ENCODE results near the gene FBXW7.

Gene FBXW7

GRCh38 chr4:152464030-152464823 is 71.7 kb downstream of the FBXW7 start:
- no peak for DNase-seq

GRCh38 chr4:152463562-152463961 is 72.3 kb downstream of the FBXW7 start:
- DNase-seq, result no peak

DNA sequence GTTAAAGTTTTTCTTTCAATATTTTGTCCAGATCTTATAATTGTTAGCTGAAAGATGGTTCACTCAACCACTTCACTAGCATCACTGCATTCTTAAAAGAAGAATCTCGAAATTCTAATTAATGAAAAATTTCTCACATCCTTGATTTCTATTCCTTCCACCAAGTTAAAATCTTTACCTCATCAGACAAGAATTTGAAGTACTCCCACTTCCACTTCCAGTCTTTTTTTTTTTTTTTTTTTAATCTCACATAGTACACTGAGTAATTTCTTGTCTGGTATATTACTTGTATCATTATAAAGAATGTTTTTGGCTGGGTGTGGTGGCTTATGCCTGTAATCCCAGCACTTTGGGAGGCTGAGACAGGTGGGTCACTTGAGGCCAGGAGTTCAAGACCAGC is 73.2 kb downstream of the FBXW7 start:
- no peak for DNase-seq

DNA sequence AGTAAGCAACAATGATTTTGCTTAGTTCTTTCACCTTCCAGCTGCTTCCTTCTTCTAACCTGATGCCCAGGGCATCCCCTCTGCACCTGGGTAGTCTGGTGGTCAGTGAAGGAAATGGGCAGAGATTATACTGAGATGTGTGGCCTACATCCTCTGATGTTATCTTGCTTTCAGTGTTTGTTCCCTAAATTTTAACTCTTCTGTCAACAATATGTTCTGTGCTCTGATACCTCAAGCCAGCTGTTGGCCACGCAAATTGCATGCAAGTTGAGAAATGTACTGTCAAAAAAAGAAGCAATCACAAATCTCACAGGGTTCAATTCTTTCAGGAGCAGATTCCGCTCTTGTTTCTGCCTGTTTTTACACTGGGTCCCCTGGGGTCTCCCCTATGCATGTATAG is 73.8 kb downstream of the FBXW7 start:
- no peak for DNase-seq

DNA sequence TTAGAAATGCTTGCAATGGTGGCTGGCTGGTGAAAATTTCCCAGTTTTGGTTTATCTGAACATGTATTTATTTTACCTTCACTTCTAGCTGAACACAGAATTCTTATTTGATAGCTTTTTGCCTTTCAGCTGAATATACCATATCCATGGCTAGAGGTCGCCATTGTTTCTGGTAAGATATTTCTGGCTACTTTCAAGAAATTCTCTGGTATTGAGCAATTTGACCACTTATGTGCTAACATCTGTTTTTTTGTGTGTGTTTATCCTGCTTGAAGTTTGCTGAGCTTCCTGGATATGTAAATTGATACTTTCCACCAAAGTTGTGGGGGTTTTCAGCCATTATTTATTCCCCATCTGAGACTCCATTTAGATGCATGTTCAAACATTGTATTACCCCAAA is 75.4 kb downstream of the FBXW7 start:
- DNase-seq, result no peak

DNA sequence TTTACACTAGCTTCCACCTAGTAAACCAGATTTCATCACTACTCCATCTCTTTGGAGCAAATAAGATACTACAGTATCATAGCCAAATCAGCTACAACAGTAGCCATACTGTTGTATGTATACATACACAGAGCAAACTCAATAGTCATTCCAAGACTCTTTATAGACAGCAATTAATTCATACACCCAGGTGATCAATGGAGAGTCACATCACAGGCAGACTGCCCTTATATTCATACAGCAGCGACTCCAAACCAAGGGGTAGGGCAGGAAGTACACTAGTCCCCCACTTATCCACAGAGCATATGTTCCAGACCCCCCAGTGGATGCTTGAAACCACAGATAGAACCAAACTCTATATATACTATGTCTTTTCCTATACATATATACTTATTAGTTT is 76.6 kb downstream of the FBXW7 start:
- DNase-seq, result no peak

DNA sequence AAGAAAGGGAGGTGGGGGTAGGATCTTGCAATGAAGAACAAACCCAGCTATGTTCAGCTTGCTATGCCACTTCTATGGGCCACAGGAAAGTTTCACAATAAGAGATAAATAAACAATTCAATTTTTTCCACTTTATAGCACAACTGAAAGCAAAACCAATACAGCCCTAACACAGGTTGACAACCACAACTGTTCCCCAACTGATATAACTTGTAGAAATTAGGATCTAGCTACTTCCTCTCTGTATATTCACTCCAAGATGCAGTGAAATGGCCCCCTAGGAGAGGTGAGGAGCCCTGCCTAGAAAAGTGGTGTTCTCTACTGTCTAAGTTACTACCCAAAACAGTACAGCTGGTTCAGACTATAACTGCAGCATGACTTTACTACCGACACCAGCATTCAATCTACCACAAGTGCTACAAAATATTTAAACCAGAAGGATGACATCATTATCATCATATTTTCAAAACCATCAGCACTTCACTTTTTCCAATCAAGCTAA is 77.0 kb downstream of the FBXW7 start:
- DNase-seq, result no peak

GRCh38 chr4:152456609-152457008 is 79.3 kb downstream of the FBXW7 start:
- no peak for DNase-seq

GRCh38 chr4:152455311-152455710 is 80.6 kb downstream of the FBXW7 start:
- no peak for DNase-seq

GRCh38 chr4:152454398-152455011 is 81.4 kb downstream of the FBXW7 start:
- no peak for DNase-seq

GRCh38 chr4:152451496-152451895 is 84.4 kb downstream of the FBXW7 start:
- DNase-seq, result no peak

DNA sequence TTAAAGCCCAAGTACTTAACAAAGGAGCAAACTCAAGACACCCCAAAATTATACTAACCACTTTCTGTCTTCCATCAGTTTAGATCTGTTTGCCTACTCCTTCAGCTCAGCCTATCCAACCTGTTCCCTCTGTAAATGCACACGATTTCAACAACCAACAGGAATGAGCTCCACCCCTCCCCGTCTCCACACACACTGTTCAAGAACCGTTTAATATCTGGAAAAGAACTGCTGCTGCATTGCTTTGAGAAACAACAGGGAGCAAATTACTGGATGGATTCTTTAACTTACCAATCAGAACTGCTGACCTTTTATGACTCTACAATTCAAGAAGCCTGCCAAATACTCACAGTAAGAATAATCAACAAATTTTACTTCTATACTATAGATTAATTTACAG is 87.0 kb downstream of the FBXW7 start:
- no peak for DNase-seq

GRCh38 chr4:152448038-152448707 is 87.7 kb downstream of the FBXW7 start:
- no peak for DNase-seq

DNA sequence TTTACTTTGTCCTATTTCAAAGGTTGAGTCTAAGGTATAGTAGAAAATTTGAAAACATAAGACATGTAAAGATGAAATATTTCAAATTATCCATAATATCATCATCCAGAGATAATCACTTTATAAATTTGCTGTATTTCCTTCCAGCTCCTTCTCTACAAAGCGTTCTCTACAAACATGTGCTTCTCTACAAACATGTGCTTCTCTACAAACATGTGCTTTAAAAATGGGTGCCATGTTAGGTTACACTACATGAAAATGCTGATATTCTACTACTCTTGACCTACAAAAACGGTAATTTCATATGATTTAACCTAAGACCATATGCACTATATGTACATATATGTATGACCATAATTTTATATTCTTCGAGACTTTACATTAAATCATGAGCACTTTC is 92.0 kb downstream of the FBXW7 start:
- no peak for DNase-seq

GRCh38 chr4:152437561-152437960 is 98.3 kb downstream of the FBXW7 start:
- no peak for DNase-seq

GRCh38 chr4:152436384-152436783 is 99.5 kb downstream of the FBXW7 start:
- no peak for DNase-seq

DNA sequence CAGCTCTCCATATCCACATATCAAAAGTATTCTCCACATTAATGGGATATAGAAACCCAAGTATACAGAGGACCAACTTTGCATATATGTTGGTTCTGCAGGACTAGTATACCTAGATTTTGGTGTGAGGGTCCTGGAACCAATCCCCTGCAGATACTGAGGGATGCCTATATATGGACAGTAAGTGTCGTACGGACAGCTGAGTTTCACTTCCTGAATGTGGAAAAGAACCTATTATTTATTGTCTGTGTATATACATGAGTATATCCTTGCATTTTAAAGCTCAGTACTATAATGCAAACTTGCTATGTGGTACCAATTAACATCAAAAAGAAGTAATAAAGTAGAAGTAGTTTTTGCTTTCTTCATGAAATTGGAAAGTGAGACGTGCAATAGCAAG is 101.9 kb downstream of the FBXW7 start:
- DNase-seq, result no peak

DNA sequence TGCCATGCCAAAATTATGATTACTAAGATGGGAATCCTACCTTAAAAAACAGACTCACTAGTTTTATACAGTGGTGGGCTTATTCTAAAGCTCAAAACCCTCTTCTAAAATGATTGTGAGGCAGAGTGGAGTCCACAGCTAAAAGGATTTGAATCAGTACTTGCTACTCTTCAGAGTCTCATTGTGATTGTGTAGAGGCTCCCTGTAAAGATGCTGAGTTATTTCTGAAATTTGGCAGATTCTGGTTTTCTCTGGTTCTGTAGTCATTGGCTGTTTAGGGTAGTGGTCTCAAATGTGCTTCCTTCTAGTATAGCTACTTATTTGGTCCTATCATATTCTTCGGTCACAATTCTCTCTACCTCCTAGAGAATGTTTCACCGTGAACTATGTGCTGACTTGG is 104.1 kb downstream of the FBXW7 start:
- no peak for DNase-seq

DNA sequence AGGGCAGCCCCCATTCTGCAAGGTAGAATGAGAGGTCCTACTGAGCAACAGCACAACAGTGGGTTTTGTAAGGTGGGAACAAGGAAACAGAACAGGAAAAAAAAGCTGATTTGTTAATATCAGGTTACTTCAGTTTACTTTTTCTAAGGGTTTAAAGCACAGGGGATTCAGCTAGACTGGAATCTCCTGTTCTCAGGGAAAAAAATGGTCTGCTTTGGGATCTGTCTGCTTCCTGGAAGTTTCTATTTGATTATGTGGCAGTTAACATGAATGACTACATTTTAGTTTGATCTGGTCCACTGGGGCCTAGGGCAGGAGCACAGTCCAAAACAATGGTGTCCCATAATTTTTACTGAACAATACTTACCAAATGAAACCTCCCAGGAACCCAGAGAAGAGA is 104.6 kb downstream of the FBXW7 start:
- no peak for DNase-seq

GRCh38 chr4:152430507-152430906 is 105.4 kb downstream of the FBXW7 start:
- DNase-seq, result no peak

DNA sequence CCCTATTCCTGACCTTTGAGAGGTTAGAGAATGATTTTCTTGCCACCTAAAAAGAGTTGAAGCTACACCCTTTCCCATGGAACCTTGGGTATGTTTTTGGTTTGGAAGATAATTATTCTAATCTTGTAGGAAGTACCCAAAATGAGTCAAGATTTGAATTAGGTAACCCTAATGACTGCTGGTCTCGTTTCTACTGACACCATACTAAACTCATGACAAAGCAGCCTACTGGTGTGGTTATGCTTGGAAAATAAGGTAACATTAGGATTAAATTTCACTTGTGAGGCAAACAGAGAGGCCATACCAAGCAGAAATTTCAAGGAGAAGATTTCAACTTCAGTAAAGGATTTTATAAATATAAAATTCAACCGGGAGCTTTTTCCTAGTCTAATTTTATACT is 107.9 kb downstream of the FBXW7 start:
- no peak for DNase-seq

DNA sequence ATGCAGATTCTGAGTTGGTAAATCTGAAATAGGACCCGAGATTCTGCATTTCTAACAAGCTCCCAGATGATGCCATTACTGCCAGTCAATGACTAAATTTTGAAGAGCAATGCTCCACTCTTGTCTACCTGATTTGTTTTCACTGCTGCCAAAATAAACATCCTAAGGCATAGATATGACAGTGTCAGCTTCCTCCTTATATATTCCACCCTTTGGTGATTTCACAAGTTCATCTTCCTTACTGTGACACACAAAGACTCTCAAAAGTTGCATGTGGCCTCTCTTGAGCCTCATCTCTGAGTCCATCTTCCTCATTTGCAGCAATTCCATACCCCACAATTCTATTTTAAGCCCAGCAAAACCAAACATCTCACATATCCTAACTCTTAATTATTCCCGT is 110.9 kb downstream of the FBXW7 start:
- DNase-seq, result no peak

- no peak for DNase-seq
These were observed 111.5 kb downstream of the FBXW7 start for GRCh38 chr4:152424396-152424795.

- DNase-seq, result no peak
These were observed 113.0 kb downstream of the FBXW7 start for GRCh38 chr4:152422817-152423320.

All from KG1 (cell line).